GM12878 (cell line): Measurements from ENCODE around the gene IFIT1. TPM values are rescaled to one million over a fixed set of nuclear protein-coding genes. Genes with fewer than 3 reads are reported as not detected.

Source experiments
- ATAC-seq: fragments of 200-7000 bp; cut with Tn5 transposase; 3 replicates; pipeline ENCODE4 v1.9.1; 2020; ENCODE audit warnings: mild to moderate bottlenecking, moderate library complexity
- BruUV-seq: library from RNA; stranded (reverse); fragments of 400-500 nt; replicated peaks from 2 replicates; lab custom pipeline; 2021; lab: Mats Ljungman, UMichigan
- CTCF ChIA-PET: fragments of 300-600 bp; sonication (Branson Sonifier 250); formaldehyde crosslinking; extraction: SDS; loops from one replicate; lab custom pipeline; 2021; ENCODE audit warnings: inconsistent platforms; lab: Yijun Ruan, JAX
- POLR2A ChIA-PET: fragments of 350-600 bp; formaldehyde crosslinking; extraction: SDS; loops from one replicate; lab custom pipeline; 2021; ENCODE audit warnings: inconsistent platforms; lab: Charles Lee
- RAD21 ChIA-PET: fragments of 300-600 bp; sonication (Branson Sonifier 250); formaldehyde crosslinking; loops from one replicate; lab custom pipeline; 2023; ENCODE audit warnings: antibody characterized with exemption; ENCODE audit not compliant: unreplicated experiment; lab: Charles Lee
- SMC1A ChIA-PET: fragments of 300-600 bp; sonication (Branson Sonifier 250); formaldehyde crosslinking; loops from one replicate; lab custom pipeline; 2023; ENCODE audit not compliant: unreplicated experiment, uncharacterized antibody; lab: Charles Lee
- DNase-seq: peaks from one replicate; pipeline ENCODE4 v3.0.0-alpha.2; 2011; ENCODE audit warnings: low read depth, low spot score
- FAIRE-seq: peaks from 3 replicates; lab custom pipeline; 2011; peaks lifted over from hg19 to GRCh38; lab: Jason Lieb, UNC
- H2AFZ ChIP-seq: 2 replicates; pipeline ENCODE4 v1.6.0; 2011; ENCODE audit warnings: low read depth, low read length, control low read depth; ENCODE audit not compliant: control insufficient read depth
- H3K27ac ChIP-seq: 2 replicates; pipeline ENCODE4 v1.5.1; 2011; ENCODE audit warnings: control low read depth; ENCODE audit not compliant: control insufficient read depth, insufficient read depth
- H3K27me3 ChIP-seq, 2 experiments: replicated peaks in 1 of 2; 2 replicates each; pipeline versions ENCODE4 v1.6.0 to v1.6.1; 2011; ENCODE audit warnings: low read length in 1 of 2; ENCODE audit not compliant: control insufficient read depth in 2 of 2, insufficient read depth in 2 of 2
- H3K36me3 ChIP-seq, 2 experiments: 2 replicates each; pipeline ENCODE4 v1.5.1; 2011; ENCODE audit warnings: low read length in 1 of 2; ENCODE audit not compliant: control insufficient read depth in 2 of 2, insufficient read depth in 2 of 2
- H3K4me1 ChIP-seq: 2 replicates; pipeline ENCODE4 v1.6.1; 2011; ENCODE audit warnings: mild to moderate bottlenecking, low read length, moderate library complexity, mixed read lengths; ENCODE audit not compliant: control insufficient read depth, insufficient read depth
- H3K4me2 ChIP-seq: 2 replicates; pipeline ENCODE4 v1.6.0; 2011; ENCODE audit warnings: control low read depth; ENCODE audit not compliant: control insufficient read depth, insufficient read depth
- H3K4me3 ChIP-seq: fragments of 200-600 bp; sonication (generic); 2 replicates; pipeline ENCODE4 v1.5.1; 2016
- H3K79me2 ChIP-seq: 2 replicates; pipeline ENCODE4 v1.6.0; 2011; ENCODE audit warnings: low read length; ENCODE audit not compliant: control insufficient read depth, insufficient read depth
- H3K9ac ChIP-seq: 2 replicates; pipeline ENCODE4 v1.8.0; 2011; ENCODE audit warnings: low read length, control low read depth, mixed read lengths; ENCODE audit not compliant: control insufficient read depth, insufficient read depth
- H3K9me3 ChIP-seq: replicated peaks from 3 replicates; pipeline ENCODE4 v1.5.1; 2011; ENCODE audit warnings: mild to moderate bottlenecking, low read length; ENCODE audit not compliant: control insufficient read depth, insufficient read depth
- H4K20me1 ChIP-seq: 2 replicates; pipeline ENCODE4 v1.6.0; 2011; ENCODE audit not compliant: control insufficient read depth, insufficient read depth
- ASH2L ChIP-seq: fragments of 300-600, 200-600 bp; sonication (generic); IDR thresholded peaks from 2 replicates; pipeline ENCODE4 v1.6.1; 2017; ENCODE audit warnings: low read depth, mild to moderate bottlenecking, borderline replicate concordance
- BHLHE40 ChIP-seq, 2 experiments: fragments of 450-650 bp in 1 of 2; IDR thresholded peaks; 2 replicates each; pipeline ENCODE4 v1.6.1; 2011 to 2017; ENCODE audit warnings: low read depth in 2 of 2, borderline replicate concordance in 1 of 2, improper control_type of control experiment in 1 of 2, low read length in 1 of 2, mild to moderate bottlenecking in 1 of 2
- EP300 ChIP-seq, 2 experiments: fragments of 150-350 bp in 1 of 2; IDR thresholded peaks; 2 replicates each; pipeline ENCODE4 v1.6.1; 2011 to 2012; ENCODE audit warnings: low read depth in 2 of 2, low read length in 2 of 2, borderline replicate concordance in 1 of 2, improper control_type of control experiment in 1 of 2, inconsistent platforms in 1 of 2; ENCODE audit not compliant: control insufficient read depth in 1 of 2
- FOXM1 ChIP-seq: IDR thresholded peaks from 2 replicates; pipeline ENCODE4 v1.6.1; 2012; ENCODE audit warnings: low read depth, mild to moderate bottlenecking, inconsistent platforms, low read length, moderate library complexity
- IRF4 ChIP-seq: IDR thresholded peaks from 2 replicates; pipeline ENCODE4 v1.6.1; 2011; ENCODE audit warnings: low read depth, low read length
- JUND ChIP-seq: IDR thresholded peaks from 2 replicates; pipeline ENCODE4 v1.6.1; 2012; ENCODE audit warnings: low read depth, mild to moderate bottlenecking, low read length, improper control_type of control experiment, moderate library complexity
- MEF2B ChIP-seq: fragments of 450-650 bp; IDR thresholded peaks from 2 replicates; pipeline ENCODE4 v1.6.1; 2018; ENCODE audit warnings: mild to moderate bottlenecking, moderate library complexity; ENCODE audit not compliant: partially characterized antibody, poor library complexity, severe bottlenecking
- MYC ChIP-seq: IDR thresholded peaks from 2 replicates; pipeline ENCODE4 v1.6.1; 2011; ENCODE audit warnings: mild to moderate bottlenecking, low read length, moderate library complexity, inconsistent platforms; ENCODE audit not compliant: insufficient read depth, insufficient replicate concordance, insufficient read length, severe bottlenecking
- NR2C2 ChIP-seq: IDR thresholded peaks from 2 replicates; pipeline ENCODE4 v1.6.1; 2011; ENCODE audit warnings: borderline replicate concordance, low read depth; ENCODE audit not compliant: control insufficient read depth, insufficient read length
- PRDM15 ChIP-seq: fragments of 450-650 bp; formaldehyde crosslinking; IDR thresholded peaks from 2 replicates; pipeline ENCODE4 v1.4.0; 2020; ENCODE audit warnings: mild to moderate bottlenecking, moderate library complexity
- RBBP5 ChIP-seq: fragments of 200-600 bp; sonication (generic); conservative IDR thresholded peaks from 2 replicates; pipeline ENCODE4 v1.6.1; 2016
- RUNX3 ChIP-seq: IDR thresholded peaks from 2 replicates; pipeline ENCODE4 v1.6.1; 2012; ENCODE audit warnings: low read length, inconsistent platforms
- SKIL ChIP-seq: fragments of 450-650 bp; IDR thresholded peaks from 2 replicates; pipeline ENCODE4 v1.6.1; 2017; ENCODE audit warnings: mild to moderate bottlenecking, low read depth, inconsistent platforms; ENCODE audit not compliant: poor library complexity, severe bottlenecking
- SMC3 ChIP-seq: IDR thresholded peaks from 2 replicates; pipeline ENCODE4 v1.6.1; 2011; ENCODE audit warnings: low read length, improper control_type of control experiment, borderline replicate concordance
- TAF1 ChIP-seq: IDR thresholded peaks from 2 replicates; pipeline ENCODE4 v1.6.1; 2011; ENCODE audit warnings: mild to moderate bottlenecking, low read depth, low read length, borderline replicate concordance
- WGBS: methylation state at CpG from one replicate; pipeline ENCODE4 v1.1.6; 2016; ENCODE audit warnings: low lambda C conversion rate; ENCODE audit not compliant: insufficient replicate concordance, insufficient coverage; ENCODE audit errors: missing lambda C conversion rate; 5-methylcytosine and 5-hydroxymethylcytosine counted together
- in situ Hi-C: fragments of 300-500 bp; cut with MboI; formaldehyde crosslinking; loops from 9 replicates; pipeline ENCODE4 v1.14.3; 2018; ENCODE audit warnings: mixed read lengths
- intact Hi-C: fragments of 100-400 bp; cut with micrococcal nuclease; formaldehyde crosslinking; loops from one replicate; pipeline ENCODE4 v1.14.2; 2022; ENCODE audit not compliant: unreplicated experiment
- polyA plus RNA-seq, 11 experiments: library from polyadenylated mRNA; depleted of rRNA in 4 of 11; unstranded in 6 of 11; stranded (reverse) in 5 of 11; fragments of >200 nt; fragmentation: Nextera tagmentation in 4 of 11; fragmentation: Illumina TruSeq in 1 of 11; extraction: Ambion mirVana in 4 of 11; extraction: Trizol in 1 of 11; gene quantifications; 1 replicate in 1 of 11; 2 replicates in 10 of 11; pipeline versions ENCODE4 v1.2.1 to v1.2.3, GENCODE V29; 2011 to 2016; ENCODE audit warnings: inconsistent platforms in 2 of 11, missing spikeins in 2 of 11, low read depth in 1 of 11
- total RNA-seq, 4 experiments: library from RNA; depleted of rRNA in 3 of 4; stranded (reverse); fragments of >200 nt in 3 of 4; fragmentation: Illumina TruSeq in 1 of 4; extraction: Trizol in 1 of 4; gene quantifications; 2 replicates each; pipeline versions ENCODE4 v1.2.1 to v1.2.3, GENCODE V29; 2013 to 2021
- TF ChIP-seq, protein P1 (sequence below): fragments of 450-650 bp; IDR thresholded peaks from 2 replicates; pipeline ENCODE4 v1.6.1; 2017; ENCODE audit warnings: low read depth, mild to moderate bottlenecking, moderate library complexity

IFIT1 gene
- total and polyA plus RNA-seq, 10 of the 15 experiments (the other 5 are each of a cell fraction or from before 2014, with no cell fraction given): 13.9 to 37.2 (median 22.3) TPM

DNA sequence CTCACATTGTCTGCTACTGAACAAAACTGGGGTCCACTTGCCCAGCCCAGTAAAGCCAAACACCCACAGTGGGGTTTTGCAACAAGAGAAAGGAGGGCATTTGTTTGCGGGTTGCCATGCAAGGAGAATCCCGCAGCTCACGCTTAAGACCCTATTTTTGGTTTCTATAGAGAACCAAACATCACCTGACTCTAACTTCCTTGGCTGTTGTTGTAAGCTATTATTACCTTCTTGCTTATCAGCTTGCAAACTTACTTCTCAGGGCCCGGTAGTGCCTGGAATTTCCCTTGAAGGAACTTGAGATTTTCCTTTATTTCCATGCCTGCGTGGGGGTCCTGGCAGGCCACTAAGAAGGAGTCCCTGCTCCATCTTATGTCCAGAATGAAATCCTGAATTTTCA is 43.9 kb upstream of the IFIT1 start:
- intact Hi-C loops: no loop called here
- H3K9ac ChIP-seq: no peak overlapping the region
- FAIRE-seq (no peak), DNase-seq (no peak), ATAC-seq (no peak)
- BruUV-seq: no TSS peak
- SMC1A ChIA-PET: interaction anchor here (0.7 to 8.3 kb wide), 6 partner anchors 10 to 54 kb away, joined by 3 to 97 read pairs (median 5); no protein-coding TSS in a partner anchor
- H4K20me1 ChIP-seq: no peaks in the 10 kb centered on the region
- RAD21 ChIA-PET: interaction anchor here (4.1 kb wide), 1 partner anchor 20 kb away, joined by 23 read pairs; no protein-coding TSS in a partner anchor
- no peaks in the 10 kb centered on the region for H3K36me3 ChIP-seq
- no peaks in the 10 kb centered on the region for H3K79me2 ChIP-seq
- H3K9me3 ChIP-seq: no peaks in the 10 kb centered on the region
- H3K27me3 ChIP-seq: no peaks in the 10 kb centered on the region
- H3K4me3 ChIP-seq: no peak overlapping the region
- in situ Hi-C loops: no loop called here
- 34% methylated on average over 5 of the region's 5 CpGs for WGBS
- H3K4me1 ChIP-seq: peaks cover 45% of the 10 kb centered on the region
- peak overlapping the region; percentile 62; the same call in 1 of the 2 replicates for H3K27ac ChIP-seq
- CTCF ChIA-PET: interaction anchor here (4.5 kb wide), 1 partner anchor 20 kb away, joined by 39 read pairs; no protein-coding TSS in a partner anchor
- H3K4me2 ChIP-seq: peak overlapping the region; percentile 46
- H2AFZ ChIP-seq: peak overlapping the region; percentile 43
- POLR2A ChIA-PET: no interaction called here
- TF ChIP-seq ASH2L (no peak), RUNX3 (peak; percentile 51), PRDM15 (no peak), JUND (no peak), IRF4 (no peak), BHLHE40 (IDR thresholded peaks at IDR 0.05; ENCODE audit: borderline replicate concordance in 1 of 2, low read depth in 2 of 2, low read length in 1 of 2) (peak; percentile 36 to 60; a peak in 2 of 4 replicates), FOXM1 (no peak), RBBP5 (no peak), SKIL (no peak), TAF1 (no peak), MEF2B (peak; percentile 5), NR2C2 (no peak), MYC (no peak), SMC3 (no peak), EP300 (IDR thresholded peaks at IDR 0.05; ENCODE audit: borderline replicate concordance in 1 of 2, control insufficient read depth in 1 of 2, low read depth in 2 of 2, low read length in 2 of 2) (peak in 1 of 2 experiments; percentile 72; a peak in 1 of 4 replicates)
- TF ChIP-seq, protein P1, sequence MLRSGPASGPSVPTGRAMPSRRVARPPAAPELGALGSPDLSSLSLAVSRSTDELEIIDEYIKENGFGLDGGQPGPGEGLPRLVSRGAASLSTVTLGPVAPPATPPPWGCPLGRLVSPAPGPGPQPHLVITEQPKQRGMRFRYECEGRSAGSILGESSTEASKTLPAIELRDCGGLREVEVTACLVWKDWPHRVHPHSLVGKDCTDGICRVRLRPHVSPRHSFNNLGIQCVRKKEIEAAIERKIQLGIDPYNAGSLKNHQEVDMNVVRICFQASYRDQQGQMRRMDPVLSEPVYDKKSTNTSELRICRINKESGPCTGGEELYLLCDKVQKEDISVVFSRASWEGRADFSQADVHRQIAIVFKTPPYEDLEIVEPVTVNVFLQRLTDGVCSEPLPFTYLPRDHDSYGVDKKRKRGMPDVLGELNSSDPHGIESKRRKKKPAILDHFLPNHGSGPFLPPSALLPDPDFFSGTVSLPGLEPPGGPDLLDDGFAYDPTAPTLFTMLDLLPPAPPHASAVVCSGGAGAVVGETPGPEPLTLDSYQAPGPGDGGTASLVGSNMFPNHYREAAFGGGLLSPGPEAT: no peak
